Testis (tissue), 3 donors: Measurements from ENCODE around the gene GJA3. TPM values are rescaled to one million over a fixed set of nuclear protein-coding genes. Genes with fewer than 3 reads are reported as not detected.

Experiments used
- DNase-seq: peaks from one replicate; pipeline ENCODE4 v3.0.0-alpha.2; 2019
- H3K27ac ChIP-seq, 2 donors: fragments of 200-600 bp; sonication (generic); one replicate each; pipeline ENCODE4 v1.5.1; 2019
- H3K27me3 ChIP-seq: fragments of 200-600 bp; sonication (generic); one replicate; pipeline ENCODE4 v1.5.1; 2019
- H3K36me3 ChIP-seq: fragments of 200-600 bp; sonication (generic); one replicate; pipeline ENCODE4 v1.5.1; 2017; ENCODE audit warnings: low read depth; ENCODE audit errors: missing control alignments
- H3K4me1 ChIP-seq: fragments of 200-600 bp; sonication (generic); one replicate; pipeline ENCODE4 v1.5.1; 2019
- H3K4me3 ChIP-seq, 2 donors: fragments of 200-600 bp; sonication (generic); one replicate each; pipeline ENCODE4 v1.5.1; 2017 to 2019
- H3K9me3 ChIP-seq: fragments of 200-600 bp; sonication (generic); one replicate; pipeline ENCODE4 v1.5.1; 2017
- CTCF ChIP-seq, 3 experiments: fragments of 450-650 bp in 2 of 3; fragments of 200-600 bp in 1 of 3; sonication (generic) in 1 of 3; IDR thresholded peaks; one replicate each; pipeline ENCODE4 v1.5.1; 2016 to 2019; ENCODE audit warnings: antibody characterized with exemption in 3 of 3, mild to moderate bottlenecking in 2 of 3, moderate library complexity in 1 of 3
- POLR2A ChIP-seq: fragments of 450-650 bp; IDR thresholded peaks from one replicate; pipeline ENCODE4 v1.6.1; 2017; ENCODE audit warnings: antibody characterized with exemption, mild to moderate bottlenecking, moderate library complexity
- WGBS, 2 donors: methylation state at CpG; one replicate each; pipeline ENCODE4 v1.1.5; 2018; 5-methylcytosine and 5-hydroxymethylcytosine counted together
- intact Hi-C: fragments of 100-400 bp; cut with DNase I; formaldehyde crosslinking; loops from one replicate; pipeline ENCODE4 v1.15.1; 2023; ENCODE audit warnings: low total_unique reads
- polyA plus RNA-seq: library from polyadenylated mRNA; stranded (reverse); fragments of 350-450 nt; fragmentation: Illumina TruSeq; extraction: RNeasy Lipid Tissue Mini Kit (QIAGEN cat#74804); gene quantifications from one replicate; pipeline ENCODE4 v1.2.3, GENCODE V29; 2014; ENCODE audit warnings: low read depth, low replicate concordance; ENCODE audit not compliant: insufficient read depth
- total RNA-seq, 2 donors: library from RNA; depleted of rRNA; stranded (reverse); fragments of >200 nt; gene quantifications; one replicate each; pipeline ENCODE4 v1.2.3, GENCODE V29; 2016

GJA3 gene
- total and polyA plus RNA-seq, 3 donors from 2014 or later, result 1.7 to 10.2 (median 5.0) TPM

DNA sequence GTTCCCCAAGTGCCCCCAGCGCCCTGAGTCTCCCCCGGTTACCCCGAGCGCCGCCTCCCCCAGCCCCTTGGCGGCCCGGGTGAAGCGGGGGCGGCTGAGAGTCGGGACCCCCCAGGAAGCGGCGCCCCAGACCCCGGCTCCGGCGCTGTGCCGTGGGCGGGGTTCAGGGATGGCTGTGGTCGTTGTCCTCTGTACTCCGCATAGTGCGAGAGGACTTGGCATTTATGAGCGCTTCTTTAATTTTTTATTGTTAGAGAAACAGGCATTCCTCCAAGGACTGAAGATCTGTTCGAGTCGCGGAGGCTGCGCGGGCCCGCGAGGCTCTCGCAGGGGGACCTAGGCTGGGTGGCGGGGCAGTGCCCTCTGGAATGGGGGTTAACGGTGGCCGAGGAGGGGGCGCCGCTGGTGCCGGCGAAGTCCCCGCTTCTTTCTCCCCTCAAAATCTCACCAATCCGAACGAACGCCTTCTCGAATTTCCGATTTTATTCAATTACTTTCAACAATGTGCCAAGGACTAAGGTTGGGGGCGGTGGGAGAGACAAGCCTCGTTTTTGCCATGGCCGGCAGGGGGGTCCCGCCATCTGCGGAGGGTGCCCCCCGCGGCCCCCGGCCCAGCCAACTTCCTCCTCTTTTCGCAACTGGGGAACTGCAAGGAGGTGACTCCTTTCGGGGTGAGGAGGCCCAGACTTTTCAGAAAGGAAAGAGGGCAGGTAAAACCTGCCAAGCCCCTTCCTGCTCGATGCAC is 32.5 kb upstream of the GJA3 start:
- 1 to 2% methylated on average over 33 to 50 of the region's 53 CpGs for WGBS, 2 donors
- no peak overlapping the region for H3K27ac ChIP-seq
- DNase-seq, result no peak
- TF ChIP-seq POLR2A, result no peak
- no peak for TF ChIP-seq CTCF (IDR thresholded peaks at IDR 0.05)
- no peaks in the 10 kb centered on the region for H3K27me3 ChIP-seq
- intact Hi-C loops, result no loop called here
- H3K36me3 ChIP-seq, result no peaks in the 10 kb centered on the region
- H3K9me3 ChIP-seq, result no peaks in the 10 kb centered on the region
- H3K4me1 ChIP-seq, result peaks cover 11% of the 10 kb centered on the region
- peak overlapping the region; percentile 48 to 65 for H3K4me3 ChIP-seq

GRCh38 chr13:20192836-20193161 is 31.9 kb upstream of the GJA3 start, which contains the start of gene GJB2:
Gene GJB2, minus strand, starts transcription at chr13:20192938. Its CDS starts 3,357 bp downstream, at chr13:20189581.
- no peak for TF ChIP-seq CTCF (IDR thresholded peaks at IDR 0.05)
- TF ChIP-seq POLR2A, result no peak

DNA sequence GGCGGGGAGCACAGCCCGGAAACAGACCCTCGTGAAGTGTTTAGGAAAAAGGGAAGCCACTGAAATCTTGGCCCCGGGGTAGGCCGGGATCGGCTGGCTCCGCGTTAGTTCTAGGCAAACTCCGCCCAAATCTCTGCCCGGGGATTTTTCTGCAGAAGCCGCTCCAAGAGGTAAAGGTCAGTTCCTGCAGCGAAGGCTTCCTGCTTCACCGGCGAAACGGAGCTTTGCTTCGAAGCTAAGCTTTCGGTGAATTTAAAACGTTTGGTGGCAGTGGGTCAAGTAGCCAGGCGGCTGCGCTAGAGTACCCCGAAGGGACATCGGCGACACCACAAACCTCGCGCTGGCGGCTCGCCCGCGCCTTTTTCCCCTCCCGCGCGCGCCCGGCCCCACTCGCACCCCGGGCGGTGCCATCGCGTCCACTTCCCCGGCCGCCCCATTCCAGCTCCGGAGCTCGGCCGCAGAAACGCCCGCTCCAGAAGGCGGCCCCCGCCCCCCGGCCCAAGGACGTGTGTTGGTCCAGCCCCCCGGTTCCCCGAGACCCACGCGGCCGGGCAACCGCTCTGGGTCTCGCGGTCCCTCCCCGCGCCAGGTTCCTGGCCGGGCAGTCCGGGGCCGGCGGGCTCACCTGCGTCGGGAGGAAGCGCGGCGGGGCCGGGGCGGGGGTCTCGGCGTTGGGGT is 31.4 kb upstream of the GJA3 start:
- intact Hi-C loops, result no loop called here
- Histone ChIP-seq H3K27ac (no peak overlapping the region), H3K4me1 (peaks cover 11% of the 10 kb centered on the region), H3K4me3 (peak overlapping the region; percentile 48 to 65), H3K36me3 (no peaks in the 10 kb centered on the region), H3K27me3 (no peaks in the 10 kb centered on the region), H3K9me3 (no peaks in the 10 kb centered on the region)
- DNase-seq, result peak; percentile 21
- TF ChIP-seq CTCF (IDR thresholded peaks at IDR 0.05) (no peak), POLR2A (no peak)
- WGBS, 2 donors, result 1 to 3% methylated on average over 25 to 36 of the region's 73 CpGs

More at GRCh38 chr13:20192836-20193161, 31.9 kb upstream of the GJA3 start, which contains the start of gene GJB2:
- DNase-seq, result no peak
- peaks cover 11% of the 10 kb centered on the region for H3K4me1 ChIP-seq
- WGBS, 2 donors, result 1% methylated on average over 27 of the region's 39 CpGs; no CpG with 5 or more reads in 1 of the 2 donors
- H3K36me3 ChIP-seq, result no peaks in the 10 kb centered on the region
- H3K4me3 ChIP-seq, result peak within 1 kb of the TSS; percentile 48 to 65
- no peaks in the 10 kb centered on the region for H3K9me3 ChIP-seq
- no peaks in the 10 kb centered on the region for H3K27me3 ChIP-seq
- no peak within 1 kb of the TSS for H3K27ac ChIP-seq
- intact Hi-C loops, result no loop called here

- no peak overlapping the region for H3K27ac ChIP-seq
- intact Hi-C loops, result no loop called here
- TF ChIP-seq CTCF (IDR thresholded peaks at IDR 0.05), result no peak
- TF ChIP-seq POLR2A, result no peak
- 38 to 50% methylated on average over 13 to 24 of the region's 24 CpGs for WGBS, 2 donors
- H3K9me3 ChIP-seq, result no peaks in the 10 kb centered on the region
- H3K27me3 ChIP-seq, result no peaks in the 10 kb centered on the region
- H3K4me1 ChIP-seq, result peaks cover 8% of the 10 kb centered on the region
- no peaks in the 10 kb centered on the region for H3K36me3 ChIP-seq
- no peak for DNase-seq
- H3K4me3 ChIP-seq, result peak overlapping the region; percentile 48 to 65
Measured at GRCh38 chr13:20191311-20192157, 30.7 kb upstream of the GJA3 start.
